ENCODE data around the gene SLC39A10. TPM values are rescaled to one million over a fixed set of nuclear protein-coding genes. Genes with fewer than 3 reads are reported as not detected.

Gene SLC39A10
- total and polyA plus RNA-seq, 3 donors from 2014 or later, result 23.3 to 43.4 (median 34.7) TPM

DNA sequence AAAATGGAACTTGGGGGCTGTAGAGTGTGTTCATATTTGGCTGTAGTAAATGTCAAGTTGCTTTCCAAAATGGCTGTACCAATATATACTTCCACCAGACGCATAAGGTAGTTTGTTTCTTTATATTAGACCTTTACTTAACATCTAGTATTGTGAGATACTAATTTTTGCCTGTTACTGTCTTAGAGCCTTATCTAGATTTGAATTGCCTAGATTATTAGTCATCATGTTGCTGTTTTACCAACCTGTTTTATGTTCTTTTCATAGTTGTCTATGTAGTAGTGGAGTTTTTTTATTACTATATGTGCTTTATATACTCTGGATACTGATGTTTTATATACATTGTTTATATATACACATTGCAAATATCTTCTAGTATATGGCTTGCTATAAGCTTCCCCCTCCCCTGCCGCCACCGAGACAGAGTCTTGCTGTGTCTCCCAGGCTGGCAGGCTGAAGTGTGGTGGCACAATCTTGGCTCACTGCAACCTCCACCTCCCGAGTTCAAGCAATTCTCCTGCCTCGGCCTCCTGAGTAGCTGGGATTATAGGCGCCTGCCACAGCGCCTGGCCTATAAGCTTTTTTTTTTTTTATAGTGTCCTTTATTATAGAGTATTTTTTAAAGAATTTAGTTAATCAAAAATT is 18.9 kb downstream of the SLC39A10 start:
- H3K27ac ChIP-seq, result no peak overlapping the region
- TF ChIP-seq, protein P1, sequence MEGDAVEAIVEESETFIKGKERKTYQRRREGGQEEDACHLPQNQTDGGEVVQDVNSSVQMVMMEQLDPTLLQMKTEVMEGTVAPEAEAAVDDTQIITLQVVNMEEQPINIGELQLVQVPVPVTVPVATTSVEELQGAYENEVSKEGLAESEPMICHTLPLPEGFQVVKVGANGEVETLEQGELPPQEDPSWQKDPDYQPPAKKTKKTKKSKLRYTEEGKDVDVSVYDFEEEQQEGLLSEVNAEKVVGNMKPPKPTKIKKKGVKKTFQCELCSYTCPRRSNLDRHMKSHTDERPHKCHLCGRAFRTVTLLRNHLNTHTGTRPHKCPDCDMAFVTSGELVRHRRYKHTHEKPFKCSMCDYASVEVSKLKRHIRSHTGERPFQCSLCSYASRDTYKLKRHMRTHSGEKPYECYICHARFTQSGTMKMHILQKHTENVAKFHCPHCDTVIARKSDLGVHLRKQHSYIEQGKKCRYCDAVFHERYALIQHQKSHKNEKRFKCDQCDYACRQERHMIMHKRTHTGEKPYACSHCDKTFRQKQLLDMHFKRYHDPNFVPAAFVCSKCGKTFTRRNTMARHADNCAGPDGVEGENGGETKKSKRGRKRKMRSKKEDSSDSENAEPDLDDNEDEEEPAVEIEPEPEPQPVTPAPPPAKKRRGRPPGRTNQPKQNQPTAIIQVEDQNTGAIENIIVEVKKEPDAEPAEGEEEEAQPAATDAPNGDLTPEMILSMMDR (IDR thresholded peaks at IDR 0.05), result no peak
- no peak for TF ChIP-seq POLR2A (IDR thresholded peaks at IDR 0.05)
- H3K4me3 ChIP-seq, result no peak overlapping the region
- intact Hi-C loops (cut with DNase I; ENCODE audit: low total_unique reads), result no loop called here
- 91 to 94% methylated on average over 7 of the region's 7 CpGs for WGBS, 2 donors
- no peaks in the 10 kb centered on the region for H3K4me1 ChIP-seq
- H3K27me3 ChIP-seq, result no peaks in the 10 kb centered on the region
- DNase-seq, result no peak
- no peaks in the 10 kb centered on the region for H3K9me3 ChIP-seq
- no peaks in the 10 kb centered on the region for H3K36me3 ChIP-seq (ENCODE audit: low read depth, missing control alignments)

DNA sequence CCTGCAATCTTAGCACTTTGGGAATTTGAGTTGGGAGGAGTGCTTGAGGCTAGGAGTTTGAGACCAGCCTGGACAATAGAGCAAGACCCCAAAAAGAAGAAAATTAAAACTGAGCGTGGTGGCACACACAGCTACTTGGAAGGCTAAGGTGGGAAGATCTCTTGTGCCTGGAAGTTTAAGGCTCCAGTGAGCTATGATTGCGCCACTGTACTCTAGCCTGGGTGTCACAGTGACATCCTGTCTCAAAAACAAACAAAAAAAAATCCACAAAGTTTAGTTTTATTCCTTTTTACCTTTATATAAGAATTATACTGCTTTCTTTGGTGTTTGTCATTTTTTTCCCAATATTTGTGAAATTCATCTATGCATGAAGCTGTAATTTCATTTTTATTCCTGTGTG is 20.3 kb downstream of the SLC39A10 start:
- DNase-seq, result no peak
- intact Hi-C loops (cut with DNase I; ENCODE audit: low total_unique reads), result no loop called here
- Histone ChIP-seq H3K9me3 (no peaks in the 10 kb centered on the region), H3K27ac (no peak overlapping the region), H3K27me3 (no peaks in the 10 kb centered on the region), H3K4me3 (no peak overlapping the region), H3K4me1 (no peaks in the 10 kb centered on the region), H3K36me3 (ENCODE audit: low read depth, missing control alignments) (no peaks in the 10 kb centered on the region)
- TF ChIP-seq, protein P1 (IDR thresholded peaks at IDR 0.05), result no peak
- TF ChIP-seq POLR2A (IDR thresholded peaks at IDR 0.05), result no peak
- 96 to 98% methylated on average over 2 of the region's 2 CpGs for WGBS, 2 donors

DNA sequence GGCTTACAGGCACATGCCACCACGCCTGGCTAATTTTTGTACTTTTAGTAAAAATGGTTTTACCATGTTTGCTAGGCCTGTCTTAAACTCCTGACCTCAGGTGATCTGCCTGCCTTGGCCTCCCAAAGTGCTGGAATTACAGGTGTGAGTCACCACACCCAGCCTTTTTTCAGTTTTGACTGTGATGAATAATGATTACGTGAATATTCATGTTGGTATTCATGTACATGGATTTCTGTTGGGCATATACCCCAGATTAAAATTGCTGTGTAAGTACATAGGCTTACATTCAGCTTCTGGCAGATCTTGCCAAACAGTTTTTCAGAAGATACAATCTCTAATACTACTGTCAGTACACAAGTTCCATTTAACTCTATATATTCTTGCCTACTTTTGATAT is 20.9 kb downstream of the SLC39A10 start:
- Histone ChIP-seq H3K27me3 (no peaks in the 10 kb centered on the region), H3K4me1 (no peaks in the 10 kb centered on the region), H3K9me3 (no peaks in the 10 kb centered on the region), H3K4me3 (no peak overlapping the region), H3K27ac (no peak overlapping the region), H3K36me3 (ENCODE audit: low read depth, missing control alignments) (no peaks in the 10 kb centered on the region)
- intact Hi-C loops (cut with DNase I; ENCODE audit: low total_unique reads), result no loop called here
- no peak for DNase-seq
- no peak for TF ChIP-seq POLR2A (IDR thresholded peaks at IDR 0.05)
- TF ChIP-seq, protein P1 (IDR thresholded peaks at IDR 0.05), result no peak
- 97 to 100% methylated on average over 2 of the region's 2 CpGs for WGBS, 2 donors

DNA sequence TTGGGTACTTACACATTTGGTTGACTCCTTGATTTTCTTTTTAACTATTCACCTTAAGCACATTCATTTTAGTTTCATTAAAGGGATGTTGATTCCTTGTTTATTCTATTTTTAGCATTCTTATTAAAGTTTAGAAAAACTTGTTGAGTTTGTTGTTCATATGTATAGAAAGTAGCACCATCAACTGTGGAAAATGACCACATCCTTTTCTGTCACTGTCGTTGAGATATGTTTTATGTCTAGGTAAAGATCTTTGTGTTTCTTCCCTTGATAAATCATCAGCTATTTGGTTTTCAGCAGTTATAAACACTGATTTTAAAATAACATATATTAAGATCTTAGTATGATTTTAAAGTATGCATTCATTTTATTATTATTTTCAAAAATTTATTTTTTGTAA is 25.1 kb downstream of the SLC39A10 start:
- no peak for DNase-seq
- Histone ChIP-seq H3K4me3 (no peak overlapping the region), H3K4me1 (no peaks in the 10 kb centered on the region), H3K9me3 (no peaks in the 10 kb centered on the region), H3K36me3 (ENCODE audit: low read depth, missing control alignments) (no peaks in the 10 kb centered on the region), H3K27me3 (no peaks in the 10 kb centered on the region), H3K27ac (no peak overlapping the region)
- intact Hi-C loops (cut with DNase I; ENCODE audit: low total_unique reads), result no loop called here
- 95 to 98% methylated on average over 1 of the region's 1 CpG for WGBS, 2 donors
- TF ChIP-seq, protein P1 (IDR thresholded peaks at IDR 0.05), result no peak
- no peak for TF ChIP-seq POLR2A (IDR thresholded peaks at IDR 0.05)

DNA sequence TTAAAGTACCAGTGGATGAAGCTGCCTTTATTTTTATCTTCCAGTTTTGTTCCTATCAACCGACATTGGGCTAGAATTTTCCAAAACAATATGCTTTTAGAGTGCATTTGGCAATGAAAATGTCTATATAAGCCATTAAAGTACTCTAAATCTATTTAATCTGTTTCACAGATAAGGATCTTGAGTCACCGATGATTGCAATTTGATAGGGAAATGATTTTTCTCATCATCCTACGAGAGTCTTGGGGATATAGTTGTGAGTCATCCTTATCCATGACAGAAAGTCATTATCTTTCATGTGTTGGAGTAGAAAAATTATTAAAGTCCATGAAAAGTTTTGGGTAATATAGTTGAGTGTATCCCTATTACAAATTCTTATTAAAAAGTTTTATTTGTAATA is 26.1 kb downstream of the SLC39A10 start:
- Histone ChIP-seq H3K27me3 (no peaks in the 10 kb centered on the region), H3K36me3 (ENCODE audit: low read depth, missing control alignments) (no peaks in the 10 kb centered on the region), H3K4me3 (no peak overlapping the region), H3K4me1 (no peaks in the 10 kb centered on the region), H3K9me3 (no peaks in the 10 kb centered on the region), H3K27ac (no peak overlapping the region)
- 88% methylated on average over 3 of the region's 3 CpGs for WGBS, 2 donors
- intact Hi-C loops (cut with DNase I; ENCODE audit: low total_unique reads), result no loop called here
- TF ChIP-seq POLR2A (IDR thresholded peaks at IDR 0.05), result no peak
- TF ChIP-seq, protein P1 (IDR thresholded peaks at IDR 0.05), result no peak
- DNase-seq, result no peak
